Omental fat pad (tissue), 4 donors: ENCODE results near the gene CDON. TPM values are rescaled to one million over a fixed set of nuclear protein-coding genes. Genes with fewer than 3 reads are reported as not detected.
"Not testable (repeated sequence)": the region's sequence is repeated elsewhere in the genome, so short reads cannot be mapped to it uniquely, and the experiment has no call there.

ENCODE experiments used
- ATAC-seq: fragments of 150-250 bp; one replicate; pipeline ENCODE4 v1.9.1; 2016; ENCODE audit warnings: mild to moderate bottlenecking, moderate library complexity; ENCODE audit not compliant: low FRiP score
- DNase-seq: peaks from one replicate; pipeline ENCODE4 v3.0.0-alpha.2; 2019; ENCODE audit warnings: low spot score
- total RNA-seq, 4 donors: library from RNA; depleted of rRNA; stranded (reverse); fragments of >200 nt; gene quantifications; one replicate each; pipeline ENCODE4 v1.1.0, GENCODE V29; 2016
- TF ChIP-seq, protein P1 (sequence below), 3 donors: fragments of 450-650 bp; IDR thresholded peaks; one replicate each; pipeline ENCODE4 v1.5.1; 2016 to 2017; ENCODE audit warnings: antibody characterized with exemption in 3 of 3, mild to moderate bottlenecking in 3 of 3, moderate library complexity in 2 of 3

CDON gene
- total RNA-seq, 4 donors from 2014 or later = 13.1 to 159 (median 43.4) TPM

DNA sequence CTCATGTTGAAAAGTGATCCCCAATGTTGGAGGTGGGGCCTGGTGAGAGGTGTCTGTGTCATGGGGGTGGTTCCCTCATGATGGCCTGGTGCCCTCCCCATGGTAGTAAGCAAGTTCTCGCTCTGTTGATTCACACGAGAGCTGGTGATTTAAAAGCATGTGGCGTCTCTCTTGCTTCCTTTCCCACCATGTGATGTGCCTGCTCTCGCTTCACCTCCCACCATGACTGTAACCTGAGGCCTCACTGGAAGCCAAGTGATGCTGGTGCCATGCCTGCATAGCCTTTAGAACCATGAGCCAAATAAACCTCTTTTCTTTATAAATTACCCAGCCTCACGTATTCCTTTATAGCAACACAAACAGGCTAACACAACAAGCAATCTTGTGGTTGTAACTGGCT is 64.4 kb downstream of the CDON start:
- peak; percentile 20 for ATAC-seq
- no peak for DNase-seq
- TF ChIP-seq, protein P1, sequence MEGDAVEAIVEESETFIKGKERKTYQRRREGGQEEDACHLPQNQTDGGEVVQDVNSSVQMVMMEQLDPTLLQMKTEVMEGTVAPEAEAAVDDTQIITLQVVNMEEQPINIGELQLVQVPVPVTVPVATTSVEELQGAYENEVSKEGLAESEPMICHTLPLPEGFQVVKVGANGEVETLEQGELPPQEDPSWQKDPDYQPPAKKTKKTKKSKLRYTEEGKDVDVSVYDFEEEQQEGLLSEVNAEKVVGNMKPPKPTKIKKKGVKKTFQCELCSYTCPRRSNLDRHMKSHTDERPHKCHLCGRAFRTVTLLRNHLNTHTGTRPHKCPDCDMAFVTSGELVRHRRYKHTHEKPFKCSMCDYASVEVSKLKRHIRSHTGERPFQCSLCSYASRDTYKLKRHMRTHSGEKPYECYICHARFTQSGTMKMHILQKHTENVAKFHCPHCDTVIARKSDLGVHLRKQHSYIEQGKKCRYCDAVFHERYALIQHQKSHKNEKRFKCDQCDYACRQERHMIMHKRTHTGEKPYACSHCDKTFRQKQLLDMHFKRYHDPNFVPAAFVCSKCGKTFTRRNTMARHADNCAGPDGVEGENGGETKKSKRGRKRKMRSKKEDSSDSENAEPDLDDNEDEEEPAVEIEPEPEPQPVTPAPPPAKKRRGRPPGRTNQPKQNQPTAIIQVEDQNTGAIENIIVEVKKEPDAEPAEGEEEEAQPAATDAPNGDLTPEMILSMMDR (IDR thresholded peaks at IDR 0.05) = no peak

DNA sequence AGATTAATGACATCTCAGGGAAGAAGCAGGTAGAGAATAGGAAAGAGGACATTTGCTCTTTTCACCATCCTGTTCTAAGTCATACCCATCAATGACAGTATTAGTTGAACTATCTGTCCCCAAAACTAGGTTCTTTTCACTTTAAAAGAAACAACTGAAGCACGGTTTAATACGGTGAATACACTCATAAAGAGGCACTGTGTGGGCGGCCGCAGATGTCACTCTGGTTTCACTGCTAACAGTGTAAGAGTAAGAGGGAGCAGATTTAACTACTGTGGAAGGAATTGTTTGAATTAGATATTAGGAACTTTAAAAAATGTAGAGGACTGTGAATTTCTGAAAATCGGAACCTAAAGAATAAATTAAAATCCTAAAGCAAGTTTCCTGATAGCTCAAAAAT is 67.4 kb downstream of the CDON start:
- no peak for ATAC-seq
- TF ChIP-seq, protein P1 (IDR thresholded peaks at IDR 0.05) = no peak
- DNase-seq = no peak

DNA sequence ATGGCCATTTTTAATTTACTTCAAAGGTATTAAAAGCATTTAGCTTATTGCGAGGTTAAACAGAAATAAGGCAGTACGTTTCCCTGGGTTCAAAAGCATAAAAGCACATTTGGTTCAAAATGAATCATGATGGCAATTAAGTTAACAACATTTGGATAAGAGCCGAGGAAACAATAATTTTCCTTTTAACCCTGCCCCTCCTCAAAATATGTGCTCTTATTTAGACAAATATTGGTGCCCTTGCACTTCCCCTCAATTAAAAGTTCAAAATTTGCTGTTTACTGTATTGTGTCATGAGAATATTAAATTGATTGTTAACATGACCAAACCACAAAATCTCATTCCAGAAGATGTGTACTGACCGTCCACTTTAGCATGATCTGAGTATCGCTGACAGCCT is 68.2 kb downstream of the CDON start:
- TF ChIP-seq, protein P1 (IDR thresholded peaks at IDR 0.05) = no peak
- DNase-seq = no peak

DNA sequence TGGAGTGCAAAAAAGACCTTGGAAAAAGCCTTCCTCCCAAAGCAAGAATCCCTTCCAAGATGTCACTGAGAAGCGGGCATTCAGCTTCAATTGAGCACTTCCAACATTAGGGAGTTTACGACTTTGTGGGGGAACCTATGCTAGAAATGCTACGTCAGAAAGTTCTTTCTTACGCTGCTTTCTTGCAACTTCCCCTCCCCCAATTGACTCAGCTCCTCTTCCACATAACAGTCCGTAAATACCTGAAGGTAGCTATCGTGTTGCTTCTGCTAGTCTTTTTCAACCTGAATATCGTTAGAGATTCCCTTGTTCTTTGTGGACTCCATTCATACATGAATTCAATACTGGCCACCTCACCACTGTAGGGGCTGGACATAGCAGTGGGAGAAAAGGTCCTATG is 69.8 kb downstream of the CDON start:
- TF ChIP-seq, protein P1 (IDR thresholded peaks at IDR 0.05) = no peak
- no peak for ATAC-seq
- DNase-seq = no peak

More for the DNA sequence above, 68.2 kb downstream of the CDON start:
- no peak for ATAC-seq

DNA sequence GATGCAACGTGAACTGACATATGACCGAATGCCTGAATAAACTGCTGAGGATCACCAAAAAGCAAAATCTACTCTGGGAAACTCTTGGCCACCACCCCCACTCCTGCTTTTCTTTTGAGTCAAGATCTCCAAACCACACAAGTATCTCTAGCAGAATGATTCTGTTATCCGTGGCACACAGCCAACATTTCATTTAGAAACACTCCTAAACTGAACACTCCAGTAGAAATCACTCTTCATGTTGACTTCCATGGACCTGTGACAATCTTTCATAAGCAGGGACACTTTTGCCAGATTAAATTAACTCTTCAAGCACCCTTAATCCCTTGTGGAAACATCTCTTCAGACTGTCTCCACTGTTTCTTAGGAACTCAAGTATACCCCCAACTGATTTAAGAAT is 72.4 kb downstream of the CDON start:
- no peak for DNase-seq
- TF ChIP-seq, protein P1 (IDR thresholded peaks at IDR 0.05) = no peak
- peak; percentile 51 for ATAC-seq

DNA sequence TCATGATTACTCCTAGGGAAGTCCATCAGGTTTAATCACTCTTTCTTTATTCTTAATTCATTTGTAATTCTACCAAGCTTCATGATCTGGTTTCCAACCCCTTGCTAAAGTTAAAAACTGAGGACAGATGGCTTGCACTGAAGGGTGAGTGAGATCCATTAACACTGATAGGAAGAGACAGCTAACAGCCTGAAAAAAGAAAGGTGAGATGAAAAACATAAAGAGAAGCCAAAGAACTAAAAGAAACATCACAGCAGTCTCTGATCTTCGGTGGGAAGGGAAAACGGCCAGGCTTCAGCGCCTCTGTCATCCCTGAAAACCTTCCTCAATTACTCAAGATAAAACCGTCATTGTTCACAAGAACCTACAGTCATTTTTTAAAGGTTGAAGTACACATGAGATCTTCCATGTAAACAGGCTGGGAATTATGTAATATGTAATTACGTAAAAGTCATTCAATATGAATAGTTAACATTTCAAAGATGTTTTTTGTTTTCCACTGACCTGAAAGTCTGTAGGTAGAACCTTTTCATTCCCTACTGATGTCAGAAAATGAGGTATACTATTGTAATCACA is 75.5 kb downstream of the CDON start:
- DNase-seq (no peak), ATAC-seq (peak; percentile 57)
- TF ChIP-seq, protein P1 (IDR thresholded peaks at IDR 0.05) = no peak

DNA sequence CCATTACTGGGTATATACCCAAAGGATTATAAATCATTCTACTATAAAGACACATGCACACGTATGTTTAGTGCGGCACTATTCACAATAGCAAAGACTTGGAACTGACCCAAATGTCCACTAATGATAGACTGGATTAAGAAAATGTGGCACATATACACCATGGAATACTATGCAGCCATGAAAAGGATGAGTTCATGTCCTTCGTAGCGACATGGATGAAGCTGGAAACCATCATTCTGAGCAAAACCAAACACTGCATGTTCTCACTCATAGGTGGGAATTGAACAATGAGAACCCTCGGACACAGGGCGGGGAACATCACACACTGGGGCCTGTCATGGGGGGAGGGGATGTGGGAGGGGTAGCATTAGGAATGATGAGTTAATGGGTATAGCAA is 76.7 kb downstream of the CDON start:
- DNase-seq, ATAC-seq: not testable (repeated sequence)
